Activated CD4-positive, alpha-beta T cell treated with anti-CD3 and anti-CD28 coated beads for 48 hours (primary cell): ENCODE data around the gene PRDM5.

Experiments
- DNase-seq: peaks from one replicate; pipeline ENCODE4 v3.0.0-alpha.2; 2020

Gene PRDM5

DNA sequence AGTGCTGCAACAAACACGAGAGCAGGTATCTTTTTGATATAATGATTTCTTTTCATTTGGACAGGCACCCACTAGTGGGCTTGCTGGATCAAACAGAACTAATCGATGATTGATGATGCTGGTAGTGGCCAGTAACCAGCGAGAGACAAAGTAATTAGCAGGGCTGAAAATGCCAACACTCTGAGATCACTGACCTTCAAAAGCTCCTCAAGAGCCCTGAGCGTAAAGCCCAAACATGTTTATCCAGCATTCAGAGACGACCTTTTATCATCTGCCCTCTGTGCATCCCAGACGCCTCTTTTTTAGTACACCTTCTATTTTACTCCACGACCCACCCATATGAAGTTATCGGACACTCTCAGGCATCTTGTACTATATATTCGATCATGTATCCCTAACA, 186.2 kb downstream of the PRDM5 start:
- DNase-seq = no peak

DNA sequence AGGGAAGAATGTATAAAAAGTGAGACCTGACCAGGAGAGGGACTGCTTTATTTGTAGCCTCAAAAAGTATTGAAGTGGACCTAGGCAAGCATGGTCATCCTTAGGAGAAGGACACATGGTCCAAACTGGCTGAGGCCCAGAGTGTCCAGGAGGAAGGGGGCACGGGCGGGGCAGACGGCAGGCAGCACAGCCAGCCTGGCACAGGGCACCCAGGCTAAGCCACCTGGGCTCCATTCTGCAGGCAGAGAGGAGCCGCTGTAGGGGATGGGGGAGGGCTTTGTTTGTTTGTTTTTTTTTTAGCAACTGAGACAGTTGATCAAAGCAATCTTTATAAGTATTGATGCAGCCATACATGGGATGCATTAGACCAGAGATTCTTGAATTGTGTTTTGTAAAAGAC, 188.6 kb downstream of the PRDM5 start:
- no peak for DNase-seq

DNA sequence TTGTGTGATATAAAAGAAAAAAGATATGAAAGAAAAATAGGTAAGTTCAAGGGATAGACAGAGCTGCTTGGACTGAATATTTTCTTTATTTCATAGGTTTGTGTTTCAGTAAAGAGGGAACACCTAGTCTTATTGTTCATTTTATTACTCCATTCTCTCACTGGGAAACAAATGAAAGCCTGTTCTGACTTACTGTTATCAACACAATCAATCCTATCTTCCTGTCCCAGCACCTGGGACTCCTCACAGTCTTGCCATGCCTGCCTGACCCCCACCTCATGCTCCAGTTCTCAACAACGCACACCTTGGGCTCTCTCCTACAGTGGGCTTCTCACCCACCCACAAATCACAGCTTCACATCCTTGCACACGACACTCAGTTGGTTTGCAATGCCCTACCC, 189.5 kb downstream of the PRDM5 start:
- no peak for DNase-seq

GRCh38 chr4:120731561-120731960, 191.0 kb downstream of the PRDM5 start:
- no peak for DNase-seq

DNA sequence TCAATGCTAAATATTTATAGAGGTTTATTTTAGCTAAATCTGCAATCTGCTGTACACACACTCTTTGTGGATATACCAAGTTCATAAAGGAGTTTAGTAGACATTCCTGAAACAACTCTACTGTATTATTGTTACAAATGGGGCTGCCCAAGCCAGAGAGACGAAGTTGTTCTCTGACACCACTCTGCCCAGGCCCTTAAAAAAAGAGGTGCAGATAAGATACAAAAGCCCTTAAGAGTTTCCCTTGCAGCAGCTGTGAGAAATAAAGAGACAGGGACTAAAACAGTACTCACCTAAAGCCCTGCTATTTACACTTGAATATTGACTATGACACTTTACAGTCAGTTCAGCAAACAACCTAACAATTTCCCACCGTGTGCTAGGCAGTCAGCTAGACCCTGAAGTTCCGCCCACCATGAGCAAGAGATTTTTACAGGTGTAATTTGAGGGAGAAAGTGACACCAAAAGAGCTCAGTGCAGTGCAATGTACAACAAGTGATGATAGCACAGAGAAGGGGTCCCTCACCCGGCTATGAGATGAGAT, 191.7 kb downstream of the PRDM5 start:
- no peak for DNase-seq

DNA sequence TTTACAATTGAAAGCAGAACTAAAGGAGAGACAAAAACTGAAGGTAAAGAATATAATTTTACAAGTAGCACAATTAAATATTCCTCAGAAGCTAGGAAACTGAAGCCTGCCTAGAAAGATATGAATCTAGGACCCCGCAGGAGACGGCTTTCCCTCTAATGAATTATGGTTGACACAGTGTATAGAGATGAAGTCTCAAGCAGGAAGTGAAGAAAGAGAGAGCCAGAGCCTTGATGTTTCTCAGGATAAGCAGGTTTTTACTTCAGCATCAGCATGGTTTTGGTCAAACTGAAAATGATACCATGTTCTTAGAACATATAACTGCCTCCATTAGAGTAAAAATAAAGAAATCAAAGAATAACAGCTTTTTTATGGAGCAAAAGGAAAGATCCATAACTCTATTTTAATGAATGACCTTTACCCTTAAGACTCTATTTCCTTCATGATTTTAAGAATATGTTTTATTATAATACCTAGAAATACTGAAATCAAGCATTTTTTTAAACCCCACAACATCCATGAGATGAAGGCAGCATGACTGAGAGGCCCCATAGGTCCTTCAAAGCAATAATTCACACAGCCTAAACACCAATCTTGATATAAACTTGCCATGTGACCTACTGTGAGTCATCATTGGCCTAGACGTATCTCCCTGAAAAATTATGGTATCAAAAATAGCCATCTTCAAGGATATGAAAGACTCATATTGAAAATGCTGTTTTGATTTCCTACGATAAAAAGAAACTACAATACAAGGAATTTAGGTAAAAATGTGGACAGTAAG, 193.4 kb downstream of the PRDM5 start:
- no peak for DNase-seq

DNA sequence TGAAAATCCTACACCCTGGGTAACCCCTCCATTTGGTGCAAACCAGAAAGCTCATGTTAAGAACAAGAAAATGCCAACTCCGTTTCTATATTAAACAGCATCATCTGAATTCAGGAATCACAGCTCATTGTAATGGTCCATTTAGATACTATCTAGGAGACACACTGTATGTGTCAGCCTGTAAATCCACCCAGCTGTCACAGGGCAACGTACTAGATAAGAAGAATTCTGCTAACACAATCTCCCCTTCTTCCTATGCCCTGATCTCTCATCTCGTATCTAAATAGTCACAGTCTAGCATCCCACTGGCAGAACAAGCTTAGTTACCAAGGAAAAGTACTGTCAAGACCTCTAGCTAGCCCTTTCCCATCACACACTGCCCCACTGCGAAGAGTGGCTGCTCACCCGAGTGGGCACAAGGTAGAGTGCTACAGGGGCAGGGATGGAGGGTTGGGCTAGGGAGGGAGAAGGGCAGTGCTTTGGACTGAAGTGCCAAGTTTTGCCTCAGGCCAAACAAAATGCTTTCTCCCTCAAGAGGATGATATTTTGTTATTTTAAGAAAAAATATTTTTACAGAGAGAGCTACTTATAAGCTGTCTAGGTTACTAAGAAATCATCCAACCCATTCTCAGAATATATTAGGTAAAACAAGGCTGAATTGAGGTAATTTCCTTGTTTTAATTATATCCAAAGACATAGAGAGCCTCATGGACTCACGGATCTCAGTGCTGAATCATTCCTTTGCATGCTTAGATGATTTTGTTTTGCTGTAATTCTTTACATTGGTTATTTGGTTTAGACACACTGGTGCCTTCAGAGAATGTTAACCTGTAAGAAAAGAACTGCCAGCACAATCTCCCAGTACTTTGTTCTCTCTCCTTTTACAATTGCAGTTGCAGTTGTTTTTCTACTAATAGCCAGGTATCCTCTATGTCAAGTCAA, 196.6 kb downstream of the PRDM5 start:
- DNase-seq = no peak

DNA sequence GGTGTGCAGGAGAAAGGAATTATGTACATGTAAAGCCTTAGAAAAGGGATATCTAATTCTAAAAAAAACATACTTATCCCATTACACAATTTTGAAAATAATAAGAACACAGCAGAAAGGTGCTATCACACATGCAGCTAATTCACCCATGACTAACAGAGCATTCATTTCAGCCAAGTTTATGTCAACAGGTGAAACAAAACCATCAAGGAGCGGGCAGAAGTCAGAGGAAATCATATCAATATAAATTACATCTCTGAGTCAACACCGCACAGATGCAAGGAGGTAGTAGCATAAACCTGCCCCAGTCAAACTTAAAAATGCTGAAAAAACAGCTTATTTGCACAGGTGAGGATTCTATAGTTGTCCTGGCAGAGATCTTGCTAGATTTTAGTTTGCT, 197.9 kb downstream of the PRDM5 start:
- DNase-seq = no peak

DNA sequence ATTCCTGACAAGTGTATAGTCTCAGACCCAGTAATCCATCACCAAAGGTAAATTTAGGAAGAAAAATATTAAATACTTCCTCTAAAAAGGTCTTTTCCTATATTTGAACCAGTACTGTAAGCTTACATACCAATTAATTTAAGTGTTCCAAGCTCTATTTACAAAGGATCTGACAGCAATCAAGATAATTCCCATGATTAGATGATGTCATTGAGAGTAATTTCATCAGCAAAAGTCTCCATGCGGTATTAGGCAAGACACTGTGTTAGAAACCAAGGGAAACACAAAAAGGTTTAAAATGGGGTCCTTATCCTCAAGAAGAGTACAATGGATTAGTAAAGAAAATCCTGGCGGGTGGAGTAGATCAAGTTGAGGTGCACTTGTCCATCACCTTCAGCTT, 198.5 kb downstream of the PRDM5 start:
- DNase-seq = no peak

GRCh38 chr4:120723105-120723504, 199.4 kb downstream of the PRDM5 start:
- no peak for DNase-seq

- DNase-seq = no peak
Observed at GRCh38 chr4:120722655-120723054, 199.9 kb downstream of the PRDM5 start.

GRCh38 chr4:120720354-120720934, 202.1 kb downstream of the PRDM5 start:
- no peak for DNase-seq

- peak; percentile 8 for DNase-seq
Observed at GRCh38 chr4:120718979-120719566, 203.5 kb downstream of the PRDM5 start.

GRCh38 chr4:120716346-120716745, 206.2 kb downstream of the PRDM5 start:
- no peak for DNase-seq

GRCh38 chr4:120714417-120715010, 208.0 kb downstream of the PRDM5 start:
- DNase-seq = no peak

DNA sequence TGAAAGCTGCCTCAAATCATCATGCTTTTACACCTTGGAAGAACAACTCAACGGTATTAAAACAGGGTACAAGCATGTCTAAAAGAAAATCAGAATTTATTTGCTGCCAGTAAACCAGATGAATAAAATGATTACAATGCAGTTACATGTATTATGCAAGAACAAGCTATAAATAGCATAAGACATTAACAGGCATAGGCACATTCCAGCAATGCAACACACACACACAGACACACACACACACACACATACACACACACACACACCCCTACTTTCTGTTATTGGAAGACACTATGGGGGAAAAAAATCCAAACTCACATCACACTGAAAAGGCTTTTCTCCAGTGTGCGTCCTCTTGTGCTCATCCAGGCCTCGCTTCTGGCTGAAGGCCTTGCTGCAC, 212.5 kb downstream of the PRDM5 start:
- DNase-seq = no peak

DNA sequence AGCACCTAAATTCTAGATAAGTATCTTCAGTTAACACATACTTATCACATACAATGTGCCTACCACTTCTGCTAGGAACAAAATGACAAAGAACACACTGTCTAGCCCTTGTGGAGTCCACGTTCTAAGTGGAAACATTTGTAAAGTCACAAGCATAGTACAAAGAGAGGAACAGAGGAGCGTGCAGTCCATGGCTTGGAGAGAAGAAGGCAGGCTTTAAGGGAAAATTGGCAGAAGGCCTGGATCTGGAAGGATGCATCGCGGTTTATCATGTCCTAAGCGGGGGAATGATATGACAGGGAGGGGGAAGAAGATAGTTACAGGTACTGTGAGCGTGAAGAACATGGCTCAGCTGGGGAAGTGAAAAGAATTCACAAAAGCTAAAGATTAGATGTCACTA, 218.0 kb downstream of the PRDM5 start:
- no peak for DNase-seq

DNA sequence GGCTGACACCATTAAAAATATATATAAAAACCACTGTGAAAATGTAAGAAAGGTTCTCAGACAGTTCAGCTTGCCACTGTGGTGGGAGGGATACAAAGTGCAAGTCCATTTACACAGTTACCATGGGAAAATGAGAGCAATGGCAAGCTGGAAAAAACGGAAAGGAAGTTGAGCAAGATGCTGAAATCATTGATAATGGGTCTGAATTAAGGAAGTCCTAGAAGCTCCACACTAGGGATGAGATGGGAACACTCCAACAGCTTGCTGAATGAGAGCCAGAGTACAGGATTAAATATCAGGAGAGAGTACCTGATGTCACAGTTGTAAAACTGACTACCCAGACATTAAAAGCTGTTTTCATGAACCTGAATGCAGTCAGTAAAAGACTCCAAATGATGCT, 218.6 kb downstream of the PRDM5 start:
- DNase-seq = no peak

- no peak for DNase-seq
Observed at GRCh38 chr4:120699354-120699753, 223.2 kb downstream of the PRDM5 start.

GRCh38 chr4:120694973-120695372, 227.6 kb downstream of the PRDM5 start:
- no peak for DNase-seq

DNA sequence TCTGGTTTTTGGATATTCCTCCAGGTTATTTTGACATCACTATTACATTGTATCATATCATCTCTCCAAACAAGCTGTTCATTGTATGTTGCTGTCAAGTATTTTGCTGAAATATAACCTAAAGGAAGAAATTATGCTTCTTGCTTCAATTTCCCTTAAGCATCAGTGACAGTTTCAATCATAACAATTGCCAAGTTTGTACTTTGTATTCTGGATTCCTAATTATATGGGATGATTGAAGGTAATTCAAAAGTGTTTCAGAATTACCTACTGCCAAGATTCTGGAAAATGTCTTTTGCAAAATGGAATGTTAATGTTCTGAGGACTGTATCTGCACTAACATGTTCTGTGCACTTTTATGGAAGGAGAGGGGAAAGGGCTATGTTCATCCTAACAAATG, 228.7 kb downstream of the PRDM5 start:
- DNase-seq = no peak

- no peak for DNase-seq
Observed at GRCh38 chr4:120692964-120693363, 229.6 kb downstream of the PRDM5 start.

- no peak for DNase-seq
Observed at GRCh38 chr4:120691536-120691935, 231.0 kb downstream of the PRDM5 start.
